ENCODE measurements around the gene UPP1. TPM values are rescaled to one million over a fixed set of nuclear protein-coding genes. Genes with fewer than 3 reads are reported as not detected.
A peak's percentile ranks its signal among the peaks of the same experiment; 100 is the strongest.

UPP1 gene
- polyA plus RNA-seq, 2 of the 4 experiments (the other 2 are of a cell fraction) = 32.2 to 55.7 TPM

DNA sequence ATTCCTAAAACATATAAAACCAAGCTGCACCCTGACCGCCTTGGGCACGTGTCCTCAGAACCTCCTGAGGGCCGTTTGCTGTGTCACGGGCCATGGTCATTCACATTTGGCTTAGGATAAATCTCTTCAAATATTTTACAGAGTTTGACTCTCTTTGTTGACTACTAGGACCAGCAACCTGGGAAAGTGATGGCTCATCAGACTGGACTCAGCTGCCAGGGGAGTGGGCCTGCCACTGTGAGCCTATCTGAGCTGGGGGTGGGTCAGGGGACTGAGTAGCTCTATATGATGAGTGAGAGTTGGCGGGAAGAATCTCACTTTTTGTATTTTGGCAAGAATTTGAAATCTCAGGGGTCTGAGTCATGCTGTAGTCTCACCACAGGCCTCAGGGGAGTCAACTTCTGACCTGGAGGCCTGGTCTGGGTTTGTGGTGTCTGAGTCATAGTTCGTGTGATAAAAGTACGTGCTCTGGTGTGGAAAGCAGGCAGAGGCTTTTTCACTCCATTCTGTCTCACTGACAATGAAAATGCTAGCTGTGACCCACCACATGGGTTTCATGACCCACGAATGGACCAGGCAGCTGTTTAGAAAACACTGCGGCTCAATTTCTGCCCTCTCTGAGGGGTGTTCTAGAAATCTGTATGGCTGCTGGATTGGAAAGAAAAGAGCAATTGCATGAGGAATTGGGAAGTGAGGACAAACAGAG lies 4.2 kb upstream of the UPP1 start (continued):
- TF ChIP-seq NR3C1 (IDR thresholded peaks at IDR 0.05) (no peak), CHD2 (IDR thresholded peaks at IDR 0.05; ENCODE audit: low read length, partially characterized antibody) (no peak), FOXS1 (CRISPR knock-in tag; IDR thresholded peaks at IDR 0.05) (peak; percentile 75; the same call in 1 of the 2 replicates), PHF8 (IDR thresholded peaks at IDR 0.05; ENCODE audit: borderline replicate concordance, low read depth) (no peak)
- TF ChIP-seq, protein P1, sequence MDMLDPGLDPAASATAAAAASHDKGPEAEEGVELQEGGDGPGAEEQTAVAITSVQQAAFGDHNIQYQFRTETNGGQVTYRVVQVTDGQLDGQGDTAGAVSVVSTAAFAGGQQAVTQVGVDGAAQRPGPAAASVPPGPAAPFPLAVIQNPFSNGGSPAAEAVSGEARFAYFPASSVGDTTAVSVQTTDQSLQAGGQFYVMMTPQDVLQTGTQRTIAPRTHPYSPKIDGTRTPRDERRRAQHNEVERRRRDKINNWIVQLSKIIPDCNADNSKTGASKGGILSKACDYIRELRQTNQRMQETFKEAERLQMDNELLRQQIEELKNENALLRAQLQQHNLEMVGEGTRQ (IDR thresholded peaks at IDR 0.05) = peak; percentile 74
- TF ChIP-seq, protein P2, sequence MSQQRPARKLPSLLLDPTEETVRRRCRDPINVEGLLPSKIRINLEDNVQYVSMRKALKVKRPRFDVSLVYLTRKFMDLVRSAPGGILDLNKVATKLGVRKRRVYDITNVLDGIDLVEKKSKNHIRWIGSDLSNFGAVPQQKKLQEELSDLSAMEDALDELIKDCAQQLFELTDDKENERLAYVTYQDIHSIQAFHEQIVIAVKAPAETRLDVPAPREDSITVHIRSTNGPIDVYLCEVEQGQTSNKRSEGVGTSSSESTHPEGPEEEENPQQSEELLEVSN (IDR thresholded peaks at IDR 0.05; ENCODE audit: borderline replicate concordance, low read depth) = peak; percentile 86

DNA sequence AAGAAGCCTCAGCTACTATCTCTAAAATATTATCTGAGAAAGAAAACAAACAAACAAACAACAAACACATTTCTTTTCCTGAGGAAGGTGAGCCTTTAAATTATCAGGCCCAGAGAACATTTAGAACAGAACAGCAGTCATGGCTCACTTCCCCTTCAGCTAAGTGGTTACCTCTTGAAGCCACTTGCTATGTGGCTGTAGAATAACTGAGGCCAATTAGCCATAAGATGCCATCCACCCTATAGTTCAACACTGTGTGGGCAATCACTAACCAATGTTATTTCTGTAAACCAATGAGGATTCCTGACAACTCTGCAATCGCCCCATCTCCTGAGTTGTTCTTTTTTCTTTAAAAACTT lies 3.7 kb upstream of the UPP1 start:
- no peak for FAIRE-seq
- peak overlapping the region; percentile 93 to 96 for H3K27ac ChIP-seq
- ChIA-PET POLR2A (no interaction called here), CTCF (interaction anchor here (0.8 to 15.8 kb wide), 6 partner anchors 11 to 97 kb away, joined by 3 to 177 read pairs (median 5); no protein-coding TSS in a partner anchor)
- no peak overlapping the region for H3K4me3 ChIP-seq
- 70% methylated on average over 1 of the region's 1 CpG for WGBS (ENCODE audit: missing lambda C conversion rate)
- H3K4me2 ChIP-seq = peak overlapping the region; percentile 82
- H3K9me3 ChIP-seq = no peaks in the 10 kb centered on the region
- ATAC-seq = no peak
- H3K4me1 ChIP-seq = peaks cover 58% of the 10 kb centered on the region
- no peak for DNase-seq (ENCODE audit: low read depth in 1 of 2, low spot score in 1 of 2)
- TF ChIP-seq TFCP2L1 (CRISPR knock-in tag; IDR thresholded peaks at IDR 0.05) (no peak), MYC (IDR thresholded peaks at IDR 0.05; ENCODE audit: borderline replicate concordance, low read length) (0 out of 2 replicates have a peak, but pooled peaks have one; percentile 4)

DNA sequence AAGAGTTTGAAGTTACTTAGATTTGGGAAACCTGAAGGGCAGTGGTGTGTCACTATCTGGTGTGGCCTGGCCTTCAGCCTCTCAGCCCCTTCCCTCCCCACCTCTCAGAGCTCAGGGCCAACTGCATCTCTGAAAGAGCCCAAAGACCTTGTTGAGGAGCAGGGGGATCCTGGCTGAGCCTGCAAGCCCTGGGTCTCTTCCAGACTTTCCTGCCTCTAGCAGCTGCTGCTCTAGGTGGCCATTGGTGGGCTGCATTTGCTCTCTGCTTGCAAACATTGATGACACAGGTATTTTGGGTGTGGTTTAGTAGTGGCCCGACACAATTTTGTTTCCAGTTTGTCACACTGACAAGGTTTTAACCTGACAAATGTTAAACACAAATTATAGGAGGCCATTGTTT lies 3.1 kb upstream of the UPP1 start:
- no peak for ATAC-seq
- Histone ChIP-seq H3K9me3 (no peaks in the 10 kb centered on the region), H3K27ac (peak overlapping the region; percentile 93 to 96), H3K4me2 (peak overlapping the region; percentile 82), H3K4me1 (peaks cover 63% of the 10 kb centered on the region), H3K4me3 (no peak overlapping the region)
- DNase-seq (ENCODE audit: low read depth in 1 of 2, low spot score in 1 of 2) = no peak
- FAIRE-seq = no peak
- POLR2A ChIA-PET = no interaction called here
- TF ChIP-seq EP300 (IDR thresholded peaks at IDR 0.05) = no peak
- no peak for TF ChIP-seq BHLHE40 (IDR thresholded peaks at IDR 0.05; ENCODE audit: low read depth, low read length)
- no peak for TF ChIP-seq RFX5 (IDR thresholded peaks at IDR 0.05)
- no peak for TF ChIP-seq ZNF302 (CRISPR knock-in tag; IDR thresholded peaks at IDR 0.05)
- no peak for TF ChIP-seq RCOR1 (IDR thresholded peaks at IDR 0.05; ENCODE audit: low read depth, low read length)
- no peak for TF ChIP-seq NR3C1 (IDR thresholded peaks at IDR 0.05)
- TF ChIP-seq, protein P3, sequence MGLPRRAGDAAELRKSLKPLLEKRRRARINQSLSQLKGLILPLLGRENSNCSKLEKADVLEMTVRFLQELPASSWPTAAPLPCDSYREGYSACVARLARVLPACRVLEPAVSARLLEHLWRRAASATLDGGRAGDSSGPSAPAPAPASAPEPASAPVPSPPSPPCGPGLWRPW (IDR thresholded peaks at IDR 0.05) = no peak
- TF ChIP-seq MAFK (IDR thresholded peaks at IDR 0.05; ENCODE audit: partially characterized antibody) = no peak
- WGBS (ENCODE audit: missing lambda C conversion rate) = 38% methylated on average over 1 of the region's 1 CpG
- CTCF ChIA-PET = interaction anchor here (0.8 to 15.8 kb wide), 3 partner anchors 10 to 52 kb away, joined by 3 to 177 read pairs (median 6); no protein-coding TSS in a partner anchor

DNA sequence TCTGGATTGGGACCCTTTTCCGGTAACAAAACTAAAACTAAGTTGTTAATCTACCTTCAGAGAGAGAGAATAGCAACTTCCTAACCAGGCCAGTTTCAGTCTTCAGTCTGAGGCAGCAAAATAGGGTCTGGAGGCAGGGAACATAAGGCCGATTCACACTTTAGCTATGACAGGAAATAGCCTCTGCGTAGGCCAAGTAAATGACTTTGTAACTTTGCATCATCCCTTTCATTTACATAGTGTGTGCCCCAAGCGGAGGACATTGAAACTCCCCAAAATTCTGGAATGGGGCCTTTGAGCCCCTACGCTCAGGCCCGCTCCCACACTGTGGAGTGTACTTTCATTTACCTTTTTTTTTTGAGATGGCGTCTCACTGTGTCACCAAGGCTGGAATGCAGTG lies 1.7 kb upstream of the UPP1 start:
- no peak for DNase-seq (ENCODE audit: low read depth in 1 of 2, low spot score in 1 of 2)
- 95% methylated on average over 7 of the region's 7 CpGs for WGBS (ENCODE audit: missing lambda C conversion rate)
- Histone ChIP-seq H3K4me2 (peak overlapping the region; percentile 91), H3K4me3 (no peak overlapping the region), H3K27ac (peak overlapping the region; percentile 93 to 96), H3K9me3 (no peaks in the 10 kb centered on the region), H3K4me1 (peaks cover 66% of the 10 kb centered on the region)
- ATAC-seq = no peak
- ChIA-PET POLR2A (no interaction called here), CTCF (interaction anchor here (0.8 to 15.8 kb wide), 2 partner anchors 19 to 95 kb away, joined by 4 to 177 read pairs; no protein-coding TSS in a partner anchor)
- no peak for FAIRE-seq
- TF ChIP-seq RAD21 (conservative IDR thresholded peaks at IDR 0.05 in 1 of 2, IDR thresholded peaks at IDR 0.05 in 1 of 2) (no peak), ZSCAN20 (CRISPR knock-in tag; IDR thresholded peaks at IDR 0.05) (no peak), EP300 (IDR thresholded peaks at IDR 0.05) (no peak), GATA3 (IDR thresholded peaks at IDR 0.05; ENCODE audit: borderline replicate concordance) (no peak), HOXA7 (CRISPR knock-in tag; IDR thresholded peaks at IDR 0.05) (no peak), FOSB (CRISPR knock-in tag; IDR thresholded peaks at IDR 0.05) (no peak), HDAC2 (IDR thresholded peaks at IDR 0.05) (no peak), SMC3 (IDR thresholded peaks at IDR 0.05) (no peak), KDM5A (IDR thresholded peaks at IDR 0.05) (no peak), NR3C1 (IDR thresholded peaks at IDR 0.05) (no peak)
- TF ChIP-seq, protein P4, sequence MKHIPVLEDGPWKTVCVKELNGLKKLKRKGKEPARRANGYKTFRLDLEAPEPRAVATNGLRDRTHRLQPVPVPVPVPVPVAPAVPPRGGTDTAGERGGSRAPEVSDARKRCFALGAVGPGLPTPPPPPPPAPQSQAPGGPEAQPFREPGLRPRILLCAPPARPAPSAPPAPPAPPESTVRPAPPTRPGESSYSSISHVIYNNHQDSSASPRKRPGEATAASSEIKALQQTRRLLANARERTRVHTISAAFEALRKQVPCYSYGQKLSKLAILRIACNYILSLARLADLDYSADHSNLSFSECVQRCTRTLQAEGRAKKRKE (CRISPR knock-in tag; IDR thresholded peaks at IDR 0.05; ENCODE audit: low read depth) = no peak
- TF ChIP-seq, protein P5, sequence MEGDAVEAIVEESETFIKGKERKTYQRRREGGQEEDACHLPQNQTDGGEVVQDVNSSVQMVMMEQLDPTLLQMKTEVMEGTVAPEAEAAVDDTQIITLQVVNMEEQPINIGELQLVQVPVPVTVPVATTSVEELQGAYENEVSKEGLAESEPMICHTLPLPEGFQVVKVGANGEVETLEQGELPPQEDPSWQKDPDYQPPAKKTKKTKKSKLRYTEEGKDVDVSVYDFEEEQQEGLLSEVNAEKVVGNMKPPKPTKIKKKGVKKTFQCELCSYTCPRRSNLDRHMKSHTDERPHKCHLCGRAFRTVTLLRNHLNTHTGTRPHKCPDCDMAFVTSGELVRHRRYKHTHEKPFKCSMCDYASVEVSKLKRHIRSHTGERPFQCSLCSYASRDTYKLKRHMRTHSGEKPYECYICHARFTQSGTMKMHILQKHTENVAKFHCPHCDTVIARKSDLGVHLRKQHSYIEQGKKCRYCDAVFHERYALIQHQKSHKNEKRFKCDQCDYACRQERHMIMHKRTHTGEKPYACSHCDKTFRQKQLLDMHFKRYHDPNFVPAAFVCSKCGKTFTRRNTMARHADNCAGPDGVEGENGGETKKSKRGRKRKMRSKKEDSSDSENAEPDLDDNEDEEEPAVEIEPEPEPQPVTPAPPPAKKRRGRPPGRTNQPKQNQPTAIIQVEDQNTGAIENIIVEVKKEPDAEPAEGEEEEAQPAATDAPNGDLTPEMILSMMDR (IDR thresholded peaks at IDR 0.05) = no peak
- TF ChIP-seq, protein P6, sequence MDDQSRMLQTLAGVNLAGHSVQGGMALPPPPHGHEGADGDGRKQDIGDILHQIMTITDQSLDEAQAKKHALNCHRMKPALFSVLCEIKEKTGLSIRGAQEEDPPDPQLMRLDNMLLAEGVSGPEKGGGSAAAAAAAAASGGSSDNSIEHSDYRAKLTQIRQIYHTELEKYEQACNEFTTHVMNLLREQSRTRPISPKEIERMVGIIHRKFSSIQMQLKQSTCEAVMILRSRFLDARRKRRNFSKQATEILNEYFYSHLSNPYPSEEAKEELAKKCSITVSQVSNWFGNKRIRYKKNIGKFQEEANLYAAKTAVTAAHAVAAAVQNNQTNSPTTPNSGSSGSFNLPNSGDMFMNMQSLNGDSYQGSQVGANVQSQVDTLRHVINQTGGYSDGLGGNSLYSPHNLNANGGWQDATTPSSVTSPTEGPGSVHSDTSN (IDR thresholded peaks at IDR 0.05) = no peak

Measured in A549 (cell line).